ENCODE measurements around the gene CAPN15.
"Not testable (repeated sequence)": the region's sequence is repeated elsewhere in the genome, so short reads cannot be mapped to it uniquely, and the experiment has no call there.

The CAPN15 gene

GRCh38 chr16:595942-596735 lies 68.6 kb downstream of the CAPN15 start:
- no peak for DNase-seq (ENCODE audit: low spot score)
- TF ChIP-seq, protein P1, sequence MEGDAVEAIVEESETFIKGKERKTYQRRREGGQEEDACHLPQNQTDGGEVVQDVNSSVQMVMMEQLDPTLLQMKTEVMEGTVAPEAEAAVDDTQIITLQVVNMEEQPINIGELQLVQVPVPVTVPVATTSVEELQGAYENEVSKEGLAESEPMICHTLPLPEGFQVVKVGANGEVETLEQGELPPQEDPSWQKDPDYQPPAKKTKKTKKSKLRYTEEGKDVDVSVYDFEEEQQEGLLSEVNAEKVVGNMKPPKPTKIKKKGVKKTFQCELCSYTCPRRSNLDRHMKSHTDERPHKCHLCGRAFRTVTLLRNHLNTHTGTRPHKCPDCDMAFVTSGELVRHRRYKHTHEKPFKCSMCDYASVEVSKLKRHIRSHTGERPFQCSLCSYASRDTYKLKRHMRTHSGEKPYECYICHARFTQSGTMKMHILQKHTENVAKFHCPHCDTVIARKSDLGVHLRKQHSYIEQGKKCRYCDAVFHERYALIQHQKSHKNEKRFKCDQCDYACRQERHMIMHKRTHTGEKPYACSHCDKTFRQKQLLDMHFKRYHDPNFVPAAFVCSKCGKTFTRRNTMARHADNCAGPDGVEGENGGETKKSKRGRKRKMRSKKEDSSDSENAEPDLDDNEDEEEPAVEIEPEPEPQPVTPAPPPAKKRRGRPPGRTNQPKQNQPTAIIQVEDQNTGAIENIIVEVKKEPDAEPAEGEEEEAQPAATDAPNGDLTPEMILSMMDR (conservative IDR thresholded peaks at IDR 0.05; ENCODE audit: low read depth): no peak
- H3K27ac ChIP-seq: peak overlapping the region; percentile 27; the same call in 1 of the 2 replicates
- CTCF ChIA-PET: interaction anchor here (0.6 kb wide), 1 partner anchor 113 kb away, joined by 5 read pairs; no protein-coding TSS in a partner anchor
- POLR2A ChIA-PET (ENCODE audit: low non-redundant PET): no interaction called here

DNA sequence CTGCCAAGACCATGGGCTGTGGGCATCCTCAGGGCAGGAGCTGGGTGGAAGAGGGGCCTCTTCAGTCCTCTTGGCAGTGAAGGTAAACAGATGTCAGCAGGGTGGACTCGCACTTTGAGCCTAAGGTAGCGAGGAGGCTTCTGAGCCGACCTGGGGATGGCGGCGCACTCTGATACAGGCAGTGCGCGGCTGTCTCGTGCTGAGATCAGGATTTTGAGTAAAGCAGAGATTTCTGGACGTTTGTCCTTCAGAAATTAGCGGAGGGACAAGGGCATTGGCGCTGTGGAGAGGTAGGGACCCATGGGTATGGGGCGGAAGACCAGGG lies 69.2 kb downstream of the CAPN15 start:
- ChIA-PET CTCF (no interaction called here), POLR2A (ENCODE audit: low non-redundant PET) (no interaction called here)
- DNase-seq (ENCODE audit: low spot score): no peak
- peak overlapping the region; percentile 27; the same call in 1 of the 2 replicates for H3K27ac ChIP-seq
- TF ChIP-seq, protein P1 (conservative IDR thresholded peaks at IDR 0.05; ENCODE audit: low read depth): no peak

DNA sequence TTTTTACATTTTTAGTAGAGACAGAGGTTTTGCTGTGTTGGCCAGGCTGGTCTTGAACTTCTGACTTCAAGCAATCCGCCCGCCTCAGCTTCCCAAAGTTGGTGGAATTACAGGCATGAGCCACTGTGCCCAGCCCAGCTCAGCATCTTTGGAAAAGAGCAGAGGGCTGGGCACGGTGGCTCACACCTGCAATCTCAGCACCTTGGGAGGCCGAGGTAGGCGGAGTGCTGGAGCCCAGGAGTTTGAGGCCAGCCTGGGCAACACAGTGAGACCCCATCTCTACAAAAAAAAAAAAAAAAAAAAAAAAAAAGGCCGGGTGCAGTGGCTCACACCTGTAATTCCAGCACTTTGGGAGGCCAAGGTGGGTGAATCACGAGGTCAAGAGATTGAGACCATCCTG lies 70.1 kb downstream of the CAPN15 start:
- CTCF ChIA-PET; DNase-seq (ENCODE audit: low spot score); POLR2A ChIA-PET (ENCODE audit: low non-redundant PET); H3K27ac ChIP-seq: not testable (repeated sequence)

- CTCF ChIA-PET: no interaction called here
- H3K27ac ChIP-seq: peak overlapping the region; percentile 27; the same call in 1 of the 2 replicates
- POLR2A ChIA-PET (ENCODE audit: low non-redundant PET): no interaction called here
- no peak for DNase-seq (ENCODE audit: low spot score)
- TF ChIP-seq, protein P1 (conservative IDR thresholded peaks at IDR 0.05; ENCODE audit: low read depth): no peak
Measured at GRCh38 chr16:598823-599739, 71.6 kb downstream of the CAPN15 start.

DNA sequence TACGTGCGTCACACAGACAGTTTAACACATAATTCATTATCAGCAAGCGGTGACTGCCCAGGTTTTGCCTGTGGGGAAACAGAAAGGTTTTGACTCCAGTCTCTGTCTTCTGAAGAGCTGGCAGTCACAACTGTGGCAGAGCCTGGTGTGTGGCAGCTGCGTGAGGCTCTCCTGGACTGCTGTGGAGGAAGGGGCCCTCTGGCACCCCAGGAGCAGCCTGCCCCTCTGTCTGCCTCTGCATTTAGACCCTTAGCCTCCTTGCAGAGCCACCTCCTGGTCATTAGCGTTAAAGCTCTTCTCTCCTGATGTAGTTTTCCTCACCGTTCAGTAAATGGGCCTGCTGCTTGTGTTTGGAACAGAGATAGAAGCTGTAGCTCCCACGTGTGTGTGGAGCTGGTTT lies 73.3 kb downstream of the CAPN15 start:
- ChIA-PET CTCF (interaction anchor here (0.6 to 1.4 kb wide), 3 partner anchors 8 to 53 kb away, joined by 3 to 5 read pairs (median 3); no protein-coding TSS in a partner anchor), POLR2A (ENCODE audit: low non-redundant PET) (interaction anchor here (0.6 kb wide), 1 partner anchor 75 kb away, joined by 3 read pairs; no protein-coding TSS in a partner anchor)
- H3K27ac ChIP-seq: peak overlapping the region; percentile 46
- no peak for DNase-seq (ENCODE audit: low spot score)
- TF ChIP-seq, protein P1 (conservative IDR thresholded peaks at IDR 0.05; ENCODE audit: low read depth): peak; percentile 26

GRCh38 chr16:603933-604332 lies 76.4 kb downstream of the CAPN15 start:
- TF ChIP-seq, protein P1 (conservative IDR thresholded peaks at IDR 0.05; ENCODE audit: low read depth): no peak
- DNase-seq (ENCODE audit: low spot score): no peak
- POLR2A ChIA-PET (ENCODE audit: low non-redundant PET): no interaction called here
- CTCF ChIA-PET: no interaction called here
- no peak overlapping the region for H3K27ac ChIP-seq
